Stimulated activated CD4-positive, alpha-beta T cell treated with anti-CD3 and anti-CD28 coated beads, TNF-alpha, amount 100 ng/mL, for 4 hours (primary cell): ENCODE data around the gene ISM2.

Experiments used
- DNase-seq, 3 experiments: peaks; one replicate each; pipeline ENCODE4 v3.0.0-alpha.2; 2020; ENCODE audit warnings: low read depth in 3 of 3

ISM2 gene

DNA sequence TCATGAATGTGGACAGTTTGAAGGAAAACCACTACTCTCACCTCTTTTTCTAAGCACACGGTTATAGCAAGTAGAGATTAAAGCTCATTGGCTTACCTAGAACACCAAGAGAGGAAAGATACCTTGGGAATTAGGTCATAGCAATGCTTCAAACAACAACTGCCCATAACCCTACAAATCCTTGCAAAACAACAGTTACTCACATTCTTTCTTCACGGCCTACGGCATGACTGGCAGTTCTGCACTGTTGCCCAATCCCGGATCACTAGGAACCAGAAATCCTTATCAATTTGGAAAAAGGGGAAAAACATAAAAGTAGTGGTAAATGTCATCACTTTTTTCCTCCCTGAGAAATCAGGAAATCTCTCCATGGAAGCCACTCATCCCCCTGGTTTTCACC lies 9.6 kb upstream of the ISM2 start:
- no peak for DNase-seq

DNA sequence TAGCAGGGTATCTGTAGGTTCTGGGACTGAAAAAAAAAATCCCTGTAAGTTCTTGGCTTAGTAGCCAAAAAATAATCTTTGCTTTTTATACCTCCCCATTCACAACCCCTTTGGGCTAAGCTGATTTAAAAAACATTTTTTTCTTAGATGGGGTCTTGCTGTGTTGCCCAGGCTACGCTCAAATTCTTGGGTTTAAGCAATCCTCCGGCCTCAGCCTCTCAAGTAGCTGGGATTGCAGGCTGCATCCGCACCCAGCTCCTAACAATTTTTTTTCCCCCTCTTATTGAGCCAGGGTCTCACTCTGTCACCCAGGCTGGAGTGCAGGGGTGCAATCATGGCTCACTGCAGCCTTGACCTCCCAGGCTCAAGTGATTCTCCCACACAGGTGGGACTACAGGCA lies 9.1 kb upstream of the ISM2 start:
- DNase-seq = no peak

DNA sequence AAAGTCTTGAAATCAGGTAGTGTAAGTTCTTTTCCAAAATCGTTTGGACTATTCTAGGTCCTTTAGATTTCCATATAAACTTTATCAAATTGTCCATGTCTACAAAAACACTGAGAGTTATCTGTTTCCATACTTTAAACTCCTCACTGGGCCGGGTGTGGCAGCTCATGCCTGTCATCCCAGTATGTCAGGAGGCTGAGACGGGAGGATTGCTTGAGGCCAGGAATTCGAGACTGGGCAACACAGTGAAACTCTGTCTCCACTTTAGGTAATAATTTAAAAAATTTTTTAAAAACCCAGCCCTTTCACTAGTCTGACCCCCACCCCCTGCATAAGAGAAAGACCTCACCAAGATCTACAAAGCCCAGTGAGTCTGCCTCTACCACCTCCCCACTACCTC lies 6.4 kb upstream of the ISM2 start:
- DNase-seq = no peak

DNA sequence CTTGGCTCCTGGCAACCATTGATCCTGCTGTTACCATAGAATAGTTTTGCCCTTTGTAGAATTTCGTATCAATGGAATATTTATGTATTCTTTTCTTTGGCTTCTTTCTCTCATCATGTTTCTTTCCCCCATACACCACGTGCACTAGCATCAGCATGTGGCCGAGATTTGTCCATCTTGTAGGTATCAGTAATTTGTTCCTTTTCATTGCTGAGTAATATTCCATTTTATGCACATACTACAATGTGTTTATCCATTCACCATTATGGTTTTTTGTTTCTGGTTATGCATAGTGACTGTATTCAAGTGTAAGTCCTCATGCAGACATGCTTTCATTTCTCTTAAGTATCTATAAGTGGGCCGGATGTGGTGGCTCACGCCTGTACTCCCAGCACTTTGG lies 4.5 kb upstream of the ISM2 start:
- DNase-seq = no peak

DNA sequence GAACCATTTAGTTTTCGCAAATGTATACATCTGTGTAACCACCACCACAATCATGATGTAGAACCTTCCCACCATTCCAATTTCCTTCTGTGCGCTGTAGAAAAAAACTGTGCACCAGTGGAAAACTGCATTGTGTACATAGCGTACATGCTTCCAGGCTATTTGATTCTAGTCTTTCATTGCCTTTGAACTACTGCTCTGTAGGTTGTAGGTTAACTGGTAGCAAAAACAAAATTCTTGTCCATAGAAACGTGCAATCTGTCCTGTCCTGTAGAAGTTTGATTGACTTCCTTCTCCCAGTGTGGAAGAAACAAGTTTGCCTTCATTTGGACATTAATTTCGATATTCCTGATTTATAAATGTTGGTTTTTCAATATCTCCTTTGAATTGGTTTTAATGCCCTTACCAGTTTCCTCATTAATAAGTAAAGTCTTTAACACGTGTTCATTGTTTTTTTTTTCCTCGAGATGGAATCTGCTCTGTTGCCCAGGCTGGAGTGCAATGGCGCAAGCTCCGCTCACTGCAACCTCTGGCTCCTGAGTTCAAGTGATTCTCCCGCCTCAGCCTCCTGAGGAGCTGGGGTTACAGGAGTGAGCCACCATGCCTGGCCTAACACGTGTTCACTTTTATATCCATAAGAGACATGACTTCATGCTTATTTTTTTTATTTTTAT lies 3.6 kb upstream of the ISM2 start:
- no peak for DNase-seq

DNA sequence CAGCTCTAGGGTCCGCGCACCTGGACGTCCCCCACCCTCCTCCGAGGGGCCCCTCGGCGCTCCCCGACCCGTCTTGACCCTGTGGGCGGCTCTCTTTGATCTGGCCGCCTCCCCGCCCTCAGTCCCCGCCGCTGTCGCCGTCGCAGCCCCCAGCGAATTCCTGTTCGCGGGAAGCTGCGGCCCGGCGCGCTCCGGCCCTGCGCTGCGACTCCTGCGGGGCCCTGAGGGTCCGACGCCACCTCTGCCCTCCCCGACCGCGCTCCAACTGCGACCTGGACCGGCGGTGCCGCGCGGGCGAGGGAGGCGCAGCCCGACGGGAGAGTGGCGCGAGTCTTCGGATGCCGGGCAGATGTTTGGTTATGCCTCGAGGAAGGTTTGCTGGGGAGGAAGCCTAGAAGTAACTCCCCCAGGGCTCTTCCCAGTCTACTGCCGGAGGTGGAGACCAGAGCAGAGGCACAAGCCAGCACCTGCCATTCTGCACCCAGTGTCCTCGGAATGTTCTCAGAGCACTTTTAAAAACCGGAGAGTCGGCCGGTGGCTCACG lies 440 bp upstream of the ISM2 start:
- no peak for DNase-seq

DNA sequence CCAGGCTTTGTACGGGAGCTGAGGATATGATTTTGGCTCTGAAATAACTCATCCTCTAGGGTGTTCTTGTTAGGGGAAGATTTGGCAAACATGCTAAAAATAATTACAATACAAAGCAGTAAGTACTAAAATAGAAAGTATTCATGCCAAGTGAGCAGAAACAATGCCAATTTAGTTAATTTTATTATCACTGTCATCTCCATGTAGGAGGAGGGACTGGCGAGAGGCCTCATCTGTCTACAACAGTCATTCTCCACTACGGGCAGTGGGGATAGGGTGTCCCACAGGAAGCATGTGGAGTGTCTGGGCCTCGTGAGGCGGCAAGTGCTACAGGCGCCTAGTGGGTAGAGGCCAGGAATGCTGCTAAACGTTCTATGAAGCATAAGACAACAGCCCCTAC lies 3.3 kb downstream of the ISM2 start:
- no peak for DNase-seq

DNA sequence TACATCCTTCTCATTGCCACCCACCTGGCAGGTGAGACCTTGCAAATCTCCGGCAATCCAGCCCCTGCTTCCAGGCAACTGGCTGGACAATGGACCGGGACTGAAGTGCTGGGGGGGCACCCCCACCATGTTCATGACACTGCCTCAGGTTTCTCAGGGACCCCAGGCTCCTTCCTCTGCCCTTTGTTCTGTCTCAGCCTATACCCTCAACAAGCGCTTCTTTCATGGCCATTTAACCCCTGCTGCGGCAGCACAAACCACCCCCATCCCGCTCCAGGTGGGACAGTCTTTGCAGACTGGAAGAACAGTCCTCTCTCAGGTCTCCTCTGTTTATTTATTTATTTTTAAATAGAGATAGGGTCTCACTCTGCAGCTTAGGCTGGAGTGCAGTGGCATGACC lies 7.6 kb downstream of the ISM2 start:
- no peak for DNase-seq

DNA sequence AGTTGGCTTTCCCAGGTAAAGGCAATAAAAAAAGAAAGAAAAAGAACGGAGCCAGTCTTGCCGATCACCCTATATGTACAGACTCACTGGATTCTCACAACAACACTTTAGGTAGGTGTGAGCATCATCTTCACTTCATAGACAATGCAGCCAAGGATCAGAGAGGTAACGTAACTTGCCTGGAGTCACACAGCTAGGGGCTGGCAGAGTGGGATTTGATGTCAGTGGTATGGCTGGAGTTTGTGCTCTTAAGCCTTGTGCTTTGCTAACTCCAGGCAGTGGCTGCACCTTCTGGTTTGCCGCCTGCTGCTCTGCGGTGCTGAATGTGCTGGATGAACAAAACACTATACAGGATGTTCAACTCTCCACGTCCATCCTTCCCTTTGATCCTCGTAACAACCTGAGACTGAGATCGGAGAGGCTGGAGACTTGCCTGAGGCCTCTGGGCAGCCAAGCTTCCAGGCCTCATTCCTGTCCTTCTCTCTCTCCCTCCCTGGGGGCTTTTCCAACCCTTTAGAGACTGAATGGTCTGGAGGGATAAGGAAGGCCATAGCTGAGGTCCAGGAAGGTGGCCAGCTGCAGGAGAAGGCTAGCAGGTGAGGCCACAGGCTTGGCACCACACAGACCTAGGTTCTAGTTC lies 8.1 kb downstream of the ISM2 start:
- DNase-seq = no peak

DNA sequence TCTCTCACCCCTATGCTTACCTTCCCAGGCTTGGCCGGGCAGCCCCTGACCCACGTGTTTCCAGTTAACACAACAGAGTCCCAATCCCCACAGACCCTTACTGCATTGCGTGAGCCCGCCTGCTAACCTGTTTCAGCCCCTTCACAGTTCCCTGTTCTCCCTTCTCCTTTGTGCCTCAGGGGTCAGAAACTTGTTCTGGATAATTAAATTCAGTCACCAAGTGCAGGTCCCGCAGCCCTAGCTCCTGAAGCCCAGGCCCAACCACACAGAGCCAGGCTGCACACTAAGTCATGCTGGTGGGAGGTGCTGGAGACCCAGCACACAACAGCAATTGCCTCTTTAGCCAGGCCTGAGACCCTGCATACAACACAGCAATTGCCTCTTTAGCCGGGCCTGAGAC lies 9.6 kb downstream of the ISM2 start:
- DNase-seq = no peak

DNA sequence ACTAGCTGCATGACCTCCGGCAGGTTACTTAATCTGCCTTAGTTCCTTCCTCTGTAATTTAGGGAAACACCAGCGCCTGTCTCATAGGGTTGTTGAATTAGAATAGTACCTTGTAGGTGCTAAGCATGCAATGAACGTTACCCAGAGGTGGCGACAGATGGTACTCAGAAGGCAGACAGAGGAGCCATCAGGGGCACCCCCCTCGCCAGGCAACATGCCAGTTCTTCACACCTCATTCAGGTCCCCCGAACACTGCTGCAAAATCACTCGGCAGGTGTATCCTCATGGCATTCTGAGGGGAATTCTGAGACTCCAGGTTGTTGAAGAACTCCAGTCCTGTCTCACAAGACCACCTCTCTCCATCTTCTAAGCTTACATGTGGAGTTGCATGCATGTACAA lies 10.1 kb downstream of the ISM2 start:
- no peak for DNase-seq

DNA sequence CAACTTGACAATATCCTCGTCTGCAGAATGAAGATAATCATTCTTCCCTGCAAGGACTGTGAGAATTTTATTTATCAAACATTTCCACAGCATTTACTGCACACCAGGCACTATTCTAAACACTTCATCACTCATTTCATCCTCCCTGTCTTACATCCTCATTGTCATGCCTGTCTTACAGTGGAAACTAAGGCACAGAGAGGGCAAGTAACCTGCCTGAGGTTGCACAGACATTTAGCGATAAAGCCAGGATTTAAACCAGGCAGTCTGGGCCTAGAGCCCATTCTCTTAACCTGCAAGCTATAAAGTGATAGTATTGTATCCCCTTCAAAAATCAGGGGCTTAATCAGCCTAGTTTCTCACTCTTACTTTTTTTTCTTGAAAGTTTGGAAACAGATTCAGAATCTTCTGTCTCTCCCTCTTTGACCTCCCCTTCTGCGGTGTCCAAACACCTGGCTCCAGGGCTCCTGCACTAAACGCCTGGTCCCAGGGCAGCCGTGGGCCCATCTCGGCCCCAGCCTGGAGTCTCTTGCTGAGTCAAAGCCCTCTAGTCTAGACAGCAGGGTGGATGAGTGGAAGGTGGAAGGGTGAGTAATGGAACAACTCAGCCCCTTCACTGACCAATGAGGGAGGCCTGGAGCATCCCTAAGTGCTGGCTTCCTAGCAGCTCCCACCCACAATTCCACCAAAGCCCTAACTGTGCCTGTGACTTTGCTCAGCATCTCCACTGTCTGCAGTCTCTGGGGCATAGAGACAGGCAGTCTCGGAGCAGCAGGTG lies 12.5 kb downstream of the ISM2 start:
- DNase-seq = no peak

DNA sequence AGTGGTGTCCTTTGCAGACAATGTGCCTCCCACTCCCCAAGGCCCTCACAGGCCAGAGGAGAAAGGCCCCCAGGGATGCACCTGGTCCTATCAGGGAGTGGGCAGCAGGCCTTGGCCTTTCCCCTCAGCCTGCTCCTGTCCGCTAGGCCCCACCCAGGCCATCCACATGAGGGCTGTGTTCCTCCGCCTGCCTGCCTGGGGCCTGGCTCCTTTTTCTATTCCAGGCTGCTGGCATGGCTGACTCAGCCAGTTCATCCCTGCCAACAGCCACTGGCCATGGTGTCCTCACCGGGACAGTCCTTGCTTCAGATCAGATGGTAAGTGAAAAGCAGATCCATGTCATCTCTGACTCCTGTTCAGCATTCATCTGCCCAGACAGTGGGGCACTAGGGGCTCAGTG lies 13.4 kb downstream of the ISM2 start:
- no peak for DNase-seq

DNA sequence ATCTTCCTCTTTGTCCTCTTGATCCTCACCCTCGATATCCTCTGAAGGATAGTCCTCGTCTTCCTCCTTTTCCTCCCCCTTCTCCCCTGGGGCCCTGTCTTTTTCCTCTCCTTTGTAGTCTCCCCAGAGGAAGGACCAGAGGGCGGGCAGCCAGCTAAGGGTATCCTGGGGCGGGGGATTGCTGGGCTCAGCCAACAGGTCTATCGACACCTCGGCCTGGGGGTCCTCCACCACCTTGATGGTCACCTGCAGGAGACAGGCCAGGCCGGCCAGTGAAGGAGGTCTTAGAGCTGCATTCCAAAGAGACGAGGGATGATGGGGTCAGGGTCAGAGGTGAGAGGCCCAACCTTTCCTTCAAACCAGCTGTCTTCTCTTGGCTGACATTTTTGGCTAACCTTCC lies 16.2 kb downstream of the ISM2 start:
- no peak for DNase-seq

DNA sequence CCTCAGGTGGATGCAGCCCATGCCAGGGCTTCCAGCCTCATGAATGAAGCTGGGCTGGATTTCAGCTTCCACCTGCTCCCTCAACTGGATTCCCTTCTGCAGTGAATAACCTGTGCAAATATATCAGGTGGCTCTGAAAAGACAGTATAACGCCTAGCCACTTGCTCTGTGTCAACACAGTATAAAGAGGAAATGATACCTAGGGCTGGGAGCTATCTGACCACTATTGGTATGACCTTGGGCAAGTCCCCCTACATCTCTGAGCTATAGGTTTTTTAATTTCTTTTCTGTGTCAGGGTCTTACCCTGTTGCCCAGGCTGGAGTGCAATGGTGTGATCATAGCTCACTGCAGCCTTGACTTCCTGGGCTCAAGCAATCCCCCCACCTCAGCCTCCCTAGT lies 19.8 kb downstream of the ISM2 start:
- DNase-seq = no peak

DNA sequence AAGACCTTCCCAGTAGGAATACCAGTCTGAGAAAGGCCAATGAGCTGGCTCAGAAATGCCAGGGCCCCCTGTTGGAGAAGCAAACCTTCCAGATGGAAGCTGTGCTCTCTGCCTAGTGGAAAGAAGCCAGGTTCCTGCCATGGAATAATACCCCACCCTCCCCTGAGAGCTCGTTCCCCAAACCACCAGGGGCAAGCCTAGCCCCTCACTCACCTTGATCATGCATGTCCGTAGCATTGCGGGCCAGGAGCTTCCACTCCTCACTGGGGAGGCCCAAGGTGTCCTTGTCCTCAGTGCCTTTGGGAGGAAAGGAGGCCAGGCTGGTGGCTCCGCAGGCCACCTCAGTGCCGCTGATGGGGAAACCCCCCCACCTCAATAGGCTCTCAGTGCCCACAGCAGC lies 20.6 kb downstream of the ISM2 start:
- DNase-seq = no peak

DNA sequence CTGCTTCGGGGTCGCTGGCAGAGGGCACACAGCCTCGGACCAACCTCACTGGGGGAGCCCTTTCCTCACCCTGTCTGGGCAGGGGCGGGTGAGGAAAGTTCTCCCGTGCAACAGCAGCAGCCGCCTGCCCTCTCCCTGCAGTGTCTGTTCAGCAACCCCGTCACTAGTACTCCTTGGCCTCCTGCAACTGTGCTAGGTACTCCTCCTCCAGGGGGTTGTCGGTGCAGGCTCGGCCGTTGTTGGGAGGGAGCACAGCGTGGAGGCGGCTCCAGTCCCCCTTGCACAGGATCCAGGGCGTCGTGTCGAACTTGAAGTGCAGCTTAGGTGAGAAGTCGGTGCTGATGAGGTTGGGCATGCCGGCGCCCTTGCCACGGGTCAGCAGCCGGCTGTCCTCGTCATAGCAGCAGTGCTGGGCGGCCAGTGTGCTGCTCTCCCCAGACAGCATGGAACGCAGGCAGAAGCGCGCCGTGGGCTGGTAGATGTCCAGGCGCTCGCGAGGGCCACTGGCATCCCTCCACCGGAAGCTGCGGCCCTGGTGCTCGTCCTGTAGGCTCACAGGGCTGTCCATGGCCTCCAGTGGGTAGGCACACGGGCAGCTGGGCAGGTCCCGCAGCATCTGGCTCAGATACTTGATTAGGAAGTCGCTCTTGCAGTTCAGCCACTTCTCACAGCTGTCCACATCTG lies 23.0 kb downstream of the ISM2 start:
- DNase-seq = no peak

DNA sequence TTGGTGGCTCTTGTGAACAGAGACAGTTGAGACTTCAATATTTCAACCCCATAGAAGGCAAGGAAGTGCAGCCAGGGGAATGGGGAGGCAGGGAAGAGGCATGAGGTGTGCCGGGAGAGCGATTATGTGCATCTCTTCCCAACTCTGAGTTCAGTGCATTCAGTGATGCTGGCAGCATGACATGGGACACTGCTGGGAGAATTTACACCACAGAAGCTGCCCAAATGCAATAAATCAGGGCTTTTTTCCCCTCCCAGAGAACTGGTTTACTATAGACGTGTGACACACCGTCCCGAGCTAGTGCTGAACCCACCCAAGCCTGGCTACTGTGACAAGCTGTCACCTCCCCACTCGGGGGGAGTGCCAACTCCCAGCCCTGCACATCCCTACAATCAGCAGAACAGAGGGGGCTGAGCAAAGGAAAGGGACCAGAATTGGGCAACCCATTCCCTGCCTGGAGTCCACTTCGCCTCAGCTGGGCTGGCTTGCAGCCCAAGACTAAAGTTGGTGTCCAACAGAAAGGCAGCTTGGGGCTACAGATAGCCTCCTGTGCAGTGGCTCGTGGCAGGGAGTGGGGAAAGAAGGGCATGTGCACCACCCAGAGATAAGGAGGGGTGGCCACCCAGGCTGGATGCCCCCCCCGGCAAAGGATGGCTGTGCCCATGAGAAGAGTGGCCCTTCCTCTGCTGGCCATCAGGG lies 24.0 kb downstream of the ISM2 start:
- no peak for DNase-seq

DNA sequence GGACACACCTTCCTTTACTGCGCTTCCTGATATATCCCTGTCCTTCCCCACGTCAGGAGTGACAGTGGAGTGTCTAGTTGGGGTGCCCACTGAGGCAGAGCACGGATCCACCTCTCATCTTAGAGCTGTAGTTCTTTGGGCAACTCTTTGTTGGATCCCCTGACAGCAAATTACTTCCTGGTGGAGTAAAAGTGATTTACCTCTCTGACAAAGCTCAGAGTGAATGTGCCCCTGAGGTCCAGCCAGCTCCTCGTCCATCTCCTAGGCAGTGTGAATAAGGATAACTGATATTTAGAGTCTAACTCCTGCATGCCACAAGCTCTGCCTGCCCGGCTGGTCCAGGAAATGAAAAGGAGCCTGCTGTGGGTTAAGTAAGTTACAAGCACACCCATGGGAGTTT lies 24.7 kb downstream of the ISM2 start:
- no peak for DNase-seq

DNA sequence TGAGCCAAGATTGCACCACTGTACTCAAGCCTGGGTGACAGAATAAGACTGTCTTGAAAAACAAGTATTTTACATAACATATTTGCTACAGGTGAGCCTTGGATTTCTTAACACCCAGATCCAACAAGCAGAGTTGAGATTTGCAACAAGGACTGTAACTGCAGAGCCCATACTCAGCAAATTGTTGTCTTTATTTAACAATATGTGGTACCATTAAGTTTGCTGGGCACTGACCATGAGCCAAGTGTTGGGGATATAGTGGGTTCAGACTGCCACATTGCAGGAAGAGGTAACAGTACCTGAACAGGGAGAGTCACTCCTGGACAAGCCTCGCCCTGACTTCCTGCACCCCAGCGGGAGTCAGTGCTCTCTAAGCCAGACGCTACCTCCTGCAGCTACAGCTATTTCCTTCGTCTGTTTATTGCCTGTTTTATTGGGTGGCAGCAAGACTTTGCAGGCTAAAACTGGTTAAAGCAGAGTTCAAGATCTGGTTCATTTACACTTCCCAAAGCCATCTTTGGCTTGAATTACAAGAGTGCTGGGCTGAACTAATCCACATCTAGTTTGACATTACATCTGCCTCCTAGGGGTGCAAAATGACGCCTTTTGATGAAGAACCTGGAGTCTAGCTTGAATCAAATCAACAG lies 28.3 kb downstream of the ISM2 start:
- no peak for DNase-seq

DNA sequence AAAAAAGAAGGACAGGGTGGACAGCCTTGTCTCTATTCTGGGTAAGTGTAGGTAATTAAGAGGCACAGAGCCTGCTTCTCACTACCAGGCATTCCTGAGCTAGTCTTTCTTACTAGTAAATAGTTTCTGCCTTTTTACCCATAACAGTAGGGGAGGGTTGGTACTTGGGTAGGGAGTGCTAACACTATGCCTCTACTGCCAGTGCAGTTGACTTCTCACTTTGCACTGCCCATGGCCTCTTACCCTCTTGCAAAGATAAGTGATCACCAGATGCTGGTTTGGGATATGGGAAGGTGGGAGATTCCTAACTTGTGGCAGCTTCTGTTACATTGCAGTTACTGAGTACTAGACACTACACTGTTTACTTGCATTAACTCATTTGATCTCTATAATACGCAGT lies 29.1 kb downstream of the ISM2 start:
- no peak for DNase-seq
